ENCODE results near the gene COQ8A.

Gene COQ8A

GRCh38 chr1:226964611-226965486 lies 24.8 kb downstream of the COQ8A start:
- Histone ChIP-seq H3K36me3 (ENCODE audit: insufficient read depth, insufficient read length, low read length) (peaks cover 13% of the 10 kb centered on the region), H3K4me1 (ENCODE audit: insufficient read depth, insufficient read length) (peaks cover 4% of the 10 kb centered on the region), H3K4me3 (ENCODE audit: insufficient read length, low read depth) (no peak overlapping the region), H3K9ac (ENCODE audit: insufficient read length, low read depth) (no peak overlapping the region), H3K27me3 (ENCODE audit: insufficient read depth, insufficient read length) (no peaks in the 10 kb centered on the region), H3K9me3 (ENCODE audit: insufficient read depth, low read length) (peaks cover 5% of the 10 kb centered on the region; the same call in 1 of the 2 replicates)
- DNase-seq (ENCODE audit: low read depth, low spot score), result no peak
- TF ChIP-seq SUZ12 (IDR thresholded peaks at IDR 0.05; ENCODE audit: extremely low read depth, insufficient read depth, insufficient read length) (no peak), ZNF274 (IDR thresholded peaks at IDR 0.05; ENCODE audit: low read depth, low read length) (no peak), YY1 (IDR thresholded peaks at IDR 0.05; ENCODE audit: insufficient read depth, insufficient read length) (no peak)

GRCh38 chr1:226965581-226966440 lies 25.7 kb downstream of the COQ8A start:
- no peak for TF ChIP-seq ZNF274 (IDR thresholded peaks at IDR 0.05; ENCODE audit: low read depth, low read length)
- no peak for TF ChIP-seq SUZ12 (IDR thresholded peaks at IDR 0.05; ENCODE audit: extremely low read depth, insufficient read depth, insufficient read length)
- no peak for TF ChIP-seq YY1 (IDR thresholded peaks at IDR 0.05; ENCODE audit: insufficient read depth, insufficient read length)
- Histone ChIP-seq H3K36me3 (ENCODE audit: insufficient read depth, insufficient read length, low read length) (peaks cover 17% of the 10 kb centered on the region), H3K4me3 (ENCODE audit: insufficient read length, low read depth) (no peak overlapping the region), H3K9me3 (ENCODE audit: insufficient read depth, low read length) (no peaks in the 10 kb centered on the region), H3K9ac (ENCODE audit: insufficient read length, low read depth) (no peak overlapping the region), H3K4me1 (ENCODE audit: insufficient read depth, insufficient read length) (peaks cover 4% of the 10 kb centered on the region), H3K27me3 (ENCODE audit: insufficient read depth, insufficient read length) (no peaks in the 10 kb centered on the region)
- no peak for DNase-seq (ENCODE audit: low read depth, low spot score)

- no peak overlapping the region for H3K4me3 ChIP-seq (ENCODE audit: insufficient read length, low read depth)
- H3K9ac ChIP-seq (ENCODE audit: insufficient read length, low read depth), result no peak overlapping the region
- TF ChIP-seq SUZ12 (IDR thresholded peaks at IDR 0.05; ENCODE audit: extremely low read depth, insufficient read depth, insufficient read length) (no peak), YY1 (IDR thresholded peaks at IDR 0.05; ENCODE audit: insufficient read depth, insufficient read length) (no peak), ZNF274 (IDR thresholded peaks at IDR 0.05; ENCODE audit: low read depth, low read length) (no peak)
- peaks cover 17% of the 10 kb centered on the region for H3K36me3 ChIP-seq (ENCODE audit: insufficient read depth, insufficient read length, low read length)
- no peak for DNase-seq (ENCODE audit: low read depth, low spot score)
- H3K4me1 ChIP-seq (ENCODE audit: insufficient read depth, insufficient read length), result peaks cover 4% of the 10 kb centered on the region
- no peaks in the 10 kb centered on the region for H3K27me3 ChIP-seq (ENCODE audit: insufficient read depth, insufficient read length)
- peaks cover 5% of the 10 kb centered on the region; the same call in 1 of the 2 replicates for H3K9me3 ChIP-seq (ENCODE audit: insufficient read depth, low read length)
Measured at GRCh38 chr1:226966683-226967082, 26.6 kb downstream of the COQ8A start.

GRCh38 chr1:226967665-226968064 lies 27.6 kb downstream of the COQ8A start:
- DNase-seq (ENCODE audit: low read depth, low spot score), result no peak
- Histone ChIP-seq H3K27me3 (ENCODE audit: insufficient read depth, insufficient read length) (no peaks in the 10 kb centered on the region), H3K36me3 (ENCODE audit: insufficient read depth, insufficient read length, low read length) (peaks cover 17% of the 10 kb centered on the region), H3K4me1 (ENCODE audit: insufficient read depth, insufficient read length) (peaks cover 4% of the 10 kb centered on the region), H3K9ac (ENCODE audit: insufficient read length, low read depth) (no peak overlapping the region), H3K4me3 (ENCODE audit: insufficient read length, low read depth) (no peak overlapping the region), H3K9me3 (ENCODE audit: insufficient read depth, low read length) (peaks cover 10% of the 10 kb centered on the region; the same call in 1 of the 2 replicates)
- TF ChIP-seq ZNF274 (IDR thresholded peaks at IDR 0.05; ENCODE audit: low read depth, low read length) (no peak), YY1 (IDR thresholded peaks at IDR 0.05; ENCODE audit: insufficient read depth, insufficient read length) (no peak), SUZ12 (IDR thresholded peaks at IDR 0.05; ENCODE audit: extremely low read depth, insufficient read depth, insufficient read length) (no peak)

GRCh38 chr1:226971765-226972164 lies 31.7 kb downstream of the COQ8A start:
- Histone ChIP-seq H3K4me1 (ENCODE audit: insufficient read depth, insufficient read length) (peaks cover 20% of the 10 kb centered on the region), H3K9ac (ENCODE audit: insufficient read length, low read depth) (no peak overlapping the region), H3K27me3 (ENCODE audit: insufficient read depth, insufficient read length) (no peaks in the 10 kb centered on the region), H3K36me3 (ENCODE audit: insufficient read depth, insufficient read length, low read length) (peaks cover 4% of the 10 kb centered on the region), H3K9me3 (ENCODE audit: insufficient read depth, low read length) (peaks cover 10% of the 10 kb centered on the region; the same call in 1 of the 2 replicates), H3K4me3 (ENCODE audit: insufficient read length, low read depth) (no peak overlapping the region)
- no peak for TF ChIP-seq YY1 (IDR thresholded peaks at IDR 0.05; ENCODE audit: insufficient read depth, insufficient read length)
- TF ChIP-seq ZNF274 (IDR thresholded peaks at IDR 0.05; ENCODE audit: low read depth, low read length), result no peak
- TF ChIP-seq SUZ12 (IDR thresholded peaks at IDR 0.05; ENCODE audit: extremely low read depth, insufficient read depth, insufficient read length), result no peak
- DNase-seq (ENCODE audit: low read depth, low spot score), result no peak

- H3K36me3 ChIP-seq (ENCODE audit: insufficient read depth, insufficient read length, low read length), result peaks cover 6% of the 10 kb centered on the region
- no peaks in the 10 kb centered on the region for H3K27me3 ChIP-seq (ENCODE audit: insufficient read depth, insufficient read length)
- H3K4me1 ChIP-seq (ENCODE audit: insufficient read depth, insufficient read length), result peaks cover 21% of the 10 kb centered on the region
- no peak for DNase-seq (ENCODE audit: low read depth, low spot score)
- H3K9ac ChIP-seq (ENCODE audit: insufficient read length, low read depth), result no peak overlapping the region
- no peak for TF ChIP-seq SUZ12 (IDR thresholded peaks at IDR 0.05; ENCODE audit: extremely low read depth, insufficient read depth, insufficient read length)
- TF ChIP-seq YY1 (IDR thresholded peaks at IDR 0.05; ENCODE audit: insufficient read depth, insufficient read length), result no peak
- TF ChIP-seq ZNF274 (IDR thresholded peaks at IDR 0.05; ENCODE audit: low read depth, low read length), result no peak
- H3K9me3 ChIP-seq (ENCODE audit: insufficient read depth, low read length), result peaks cover 10% of the 10 kb centered on the region; the same call in 1 of the 2 replicates
- no peak overlapping the region for H3K4me3 ChIP-seq (ENCODE audit: insufficient read length, low read depth)
Measured at GRCh38 chr1:226972931-226973330, 32.8 kb downstream of the COQ8A start.
